Effector memory CD4-positive, alpha-beta T cell (primary cell): Measurements from ENCODE around the gene NPAT.

ENCODE experiments used
- DNase-seq, 3 donors: peaks; one replicate each; pipeline ENCODE4 v3.0.0-alpha.2; 2020
- H3K27ac ChIP-seq: 2 replicates; pipeline ENCODE4 v1.7.0; 2013; ENCODE audit warnings: mild to moderate bottlenecking, low read length, moderate library complexity; ENCODE audit not compliant: insufficient read depth, poor library complexity, severe bottlenecking
- H3K27me3 ChIP-seq: replicated peaks from 2 replicates; pipeline ENCODE4 v1.7.0; 2013; ENCODE audit warnings: mild to moderate bottlenecking, low read length; ENCODE audit not compliant: insufficient read depth, control insufficient read depth, poor library complexity, severe bottlenecking
- H3K36me3 ChIP-seq: 2 replicates; pipeline ENCODE4 v1.7.0; 2013; ENCODE audit warnings: mild to moderate bottlenecking, low read length, moderate library complexity; ENCODE audit not compliant: control insufficient read depth, insufficient read depth
- H3K4me1 ChIP-seq: 2 replicates; pipeline ENCODE4 v1.7.0; 2013; ENCODE audit warnings: low read length, mild to moderate bottlenecking; ENCODE audit not compliant: control insufficient read depth, insufficient read depth, poor library complexity, severe bottlenecking
- H3K4me3 ChIP-seq: 2 replicates; pipeline ENCODE4 v1.7.0; 2013; ENCODE audit warnings: low read length, low read depth, mild to moderate bottlenecking; ENCODE audit not compliant: insufficient read depth, poor library complexity, severe bottlenecking
- H3K9me3 ChIP-seq: 2 replicates; pipeline ENCODE4 v1.7.0; 2013; ENCODE audit warnings: mild to moderate bottlenecking, low read length, moderate library complexity; ENCODE audit not compliant: control insufficient read depth

The NPAT gene

DNA sequence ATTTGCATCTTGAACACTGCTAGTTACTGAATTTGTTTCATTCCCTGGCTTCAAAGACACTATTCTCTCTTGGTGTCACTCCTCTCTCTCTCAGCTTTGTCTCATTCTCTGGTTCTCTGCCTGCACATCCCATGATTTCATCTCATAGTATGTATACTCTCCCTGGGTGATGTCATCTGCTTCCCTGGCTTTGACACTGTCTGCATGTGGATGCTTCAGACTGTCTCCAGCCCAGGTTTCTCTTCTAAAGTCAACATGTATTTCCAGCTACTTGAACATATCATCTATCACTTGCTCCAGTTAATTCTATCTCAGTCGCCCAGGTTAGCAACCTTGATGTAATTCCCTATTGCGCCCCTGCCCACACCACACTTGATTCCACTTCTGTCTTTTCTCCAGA lies 110.4 kb downstream of the NPAT start:
- Histone ChIP-seq H3K4me3 (no peak overlapping the region), H3K4me1 (no peaks in the 10 kb centered on the region), H3K9me3 (no peaks in the 10 kb centered on the region), H3K27me3 (no peaks in the 10 kb centered on the region), H3K36me3 (no peaks in the 10 kb centered on the region), H3K27ac (no peak overlapping the region)
- no peak for DNase-seq

DNA sequence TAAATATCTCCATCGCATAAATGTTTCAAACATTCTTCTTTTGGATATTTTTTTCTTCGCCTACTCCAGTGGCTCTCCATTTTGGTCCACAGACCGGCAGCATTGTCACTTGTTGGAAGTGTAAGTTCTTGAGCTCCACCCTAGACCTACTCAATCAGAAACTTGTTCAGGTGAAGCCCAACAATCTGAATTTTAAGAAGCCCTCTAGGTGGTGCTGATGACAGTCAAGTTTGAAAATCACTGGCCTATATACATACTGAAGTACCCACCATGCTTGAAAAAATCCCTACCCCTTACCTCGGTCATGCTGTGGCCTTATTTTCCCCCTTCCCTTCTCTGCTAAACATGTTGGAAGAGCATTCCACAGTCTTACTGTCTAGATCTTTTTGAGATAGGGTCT lies 111.3 kb downstream of the NPAT start:
- H3K4me3 ChIP-seq = no peak overlapping the region
- H3K27me3 ChIP-seq = no peaks in the 10 kb centered on the region
- no peaks in the 10 kb centered on the region for H3K36me3 ChIP-seq
- H3K9me3 ChIP-seq = no peaks in the 10 kb centered on the region
- no peaks in the 10 kb centered on the region for H3K4me1 ChIP-seq
- H3K27ac ChIP-seq = no peak overlapping the region
- no peak for DNase-seq
